H1 (cell line): ENCODE results near the gene TPMT. TPM values are rescaled to one million over a fixed set of nuclear protein-coding genes. Genes with fewer than 3 reads are reported as not detected.

ENCODE experiments used
- BCL11A ChIP-seq, 2 experiments: IDR thresholded peaks; one replicate each; pipeline ENCODE4 v1.6.1; 2011; ENCODE audit warnings: low read depth in 2 of 2, low read length in 2 of 2, mild to moderate bottlenecking in 2 of 2
- BRCA1 ChIP-seq: IDR thresholded peaks from 2 replicates; pipeline ENCODE4 v1.6.1; 2012; ENCODE audit warnings: low read depth, low read length, improper control_type of control experiment
- CBX5 ChIP-seq: fragments of 300-800, 300-1000 bp; sonication (generic); IDR thresholded peaks from 2 replicates; pipeline ENCODE4 v1.7.1; 2016; ENCODE audit warnings: antibody characterized with exemption, low read length, low read depth
- CEBPB ChIP-seq: IDR thresholded peaks from 2 replicates; pipeline ENCODE4 v1.6.1; 2012; ENCODE audit warnings: low read depth, low read length
- EP300 ChIP-seq, 2 experiments: IDR thresholded peaks; 1 replicate in 1 of 2; 2 replicates in 1 of 2; pipeline ENCODE4 v1.6.1; 2011 to 2012; ENCODE audit warnings: low read depth in 2 of 2, low read length in 2 of 2, mild to moderate bottlenecking in 2 of 2, borderline replicate concordance in 1 of 2, inconsistent platforms in 1 of 2, moderate library complexity in 1 of 2
- POLR2A ChIP-seq, 2 experiments: IDR thresholded peaks; 1 replicate in 1 of 2; 2 replicates in 1 of 2; pipeline ENCODE4 v1.6.1; 2011; ENCODE audit warnings: low read depth in 2 of 2, low read length in 2 of 2, mild to moderate bottlenecking in 2 of 2; ENCODE audit errors: control extremely low read depth in 1 of 2
- SP1 ChIP-seq: IDR thresholded peaks from 2 replicates; pipeline ENCODE4 v1.6.1; 2011; ENCODE audit warnings: low read depth, low read length
- TBP ChIP-seq: IDR thresholded peaks from 2 replicates; pipeline ENCODE4 v1.6.1; 2011; ENCODE audit warnings: low read depth, low read length, improper control_type of control experiment
- ZNF274 ChIP-seq: IDR thresholded peaks from 2 replicates; pipeline ENCODE4 v1.7.0; 2012; ENCODE audit warnings: low read length, borderline replicate concordance; ENCODE audit errors: extremely low read depth
- polyA plus RNA-seq, 7 experiments: library from polyadenylated mRNA; depleted of rRNA in 3 of 7; stranded (reverse) in 5 of 7; unstranded in 2 of 7; fragments of >200 nt in 5 of 7; fragments of 200-250 nt in 2 of 7; gene quantifications; 1 replicate in 5 of 7; 2 replicates in 1 of 7; 4 replicates in 1 of 7; pipeline versions ENCODE4 v1.2.1 to v1.2.3, GENCODE V29; 2011 to 2013; ENCODE audit warnings: missing spikeins in 2 of 7, mixed read lengths in 2 of 7
- total RNA-seq: library from RNA; stranded (reverse); fragmentation: NEBNext Ultra II Directional; extraction: Animal tissue kit (Norgen Biotek cat#: 25700); gene quantifications from 2 replicates; pipeline ENCODE4 v1.2.1, GENCODE V29; 2021
- TF ChIP-seq, protein P1 (sequence below): fragments of 300-600 bp; sonication (generic); IDR thresholded peaks from 2 replicates; pipeline ENCODE4 v1.7.1; 2012; ENCODE audit warnings: low read length, moderate library complexity, mild to moderate bottlenecking, inconsistent platforms; ENCODE audit not compliant: insufficient replicate concordance
- TF ChIP-seq, protein P2 (sequence below): IDR thresholded peaks from 2 replicates; pipeline ENCODE4 v1.6.1; 2012; ENCODE audit warnings: low read length, inconsistent platforms

Gene TPMT
- total and polyA plus RNA-seq, 2 of the 8 experiments (the other 6 are each of a cell fraction or from before 2014, with no cell fraction given), result 12.3 to 17.2 TPM

DNA sequence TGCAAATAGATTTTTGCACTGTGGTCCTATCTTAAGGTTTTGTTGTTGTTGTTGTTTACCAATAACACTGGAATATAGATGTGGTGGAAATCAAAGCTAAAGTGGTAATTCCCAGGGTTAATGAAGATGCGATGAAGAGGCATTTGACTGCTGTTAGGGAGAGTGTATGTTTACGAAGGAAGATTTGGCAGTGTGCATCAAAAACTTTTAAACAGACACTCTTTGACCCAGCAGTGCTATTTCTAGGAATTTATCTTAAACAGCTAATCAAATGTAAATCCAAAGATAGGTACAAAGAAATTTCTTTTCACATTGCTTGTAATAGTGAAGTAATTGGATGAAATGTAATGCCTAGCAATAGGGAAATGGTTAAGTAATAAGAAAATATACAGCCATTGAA is 34.3 kb upstream of the TPMT start (continued):
- TF ChIP-seq, protein P1, sequence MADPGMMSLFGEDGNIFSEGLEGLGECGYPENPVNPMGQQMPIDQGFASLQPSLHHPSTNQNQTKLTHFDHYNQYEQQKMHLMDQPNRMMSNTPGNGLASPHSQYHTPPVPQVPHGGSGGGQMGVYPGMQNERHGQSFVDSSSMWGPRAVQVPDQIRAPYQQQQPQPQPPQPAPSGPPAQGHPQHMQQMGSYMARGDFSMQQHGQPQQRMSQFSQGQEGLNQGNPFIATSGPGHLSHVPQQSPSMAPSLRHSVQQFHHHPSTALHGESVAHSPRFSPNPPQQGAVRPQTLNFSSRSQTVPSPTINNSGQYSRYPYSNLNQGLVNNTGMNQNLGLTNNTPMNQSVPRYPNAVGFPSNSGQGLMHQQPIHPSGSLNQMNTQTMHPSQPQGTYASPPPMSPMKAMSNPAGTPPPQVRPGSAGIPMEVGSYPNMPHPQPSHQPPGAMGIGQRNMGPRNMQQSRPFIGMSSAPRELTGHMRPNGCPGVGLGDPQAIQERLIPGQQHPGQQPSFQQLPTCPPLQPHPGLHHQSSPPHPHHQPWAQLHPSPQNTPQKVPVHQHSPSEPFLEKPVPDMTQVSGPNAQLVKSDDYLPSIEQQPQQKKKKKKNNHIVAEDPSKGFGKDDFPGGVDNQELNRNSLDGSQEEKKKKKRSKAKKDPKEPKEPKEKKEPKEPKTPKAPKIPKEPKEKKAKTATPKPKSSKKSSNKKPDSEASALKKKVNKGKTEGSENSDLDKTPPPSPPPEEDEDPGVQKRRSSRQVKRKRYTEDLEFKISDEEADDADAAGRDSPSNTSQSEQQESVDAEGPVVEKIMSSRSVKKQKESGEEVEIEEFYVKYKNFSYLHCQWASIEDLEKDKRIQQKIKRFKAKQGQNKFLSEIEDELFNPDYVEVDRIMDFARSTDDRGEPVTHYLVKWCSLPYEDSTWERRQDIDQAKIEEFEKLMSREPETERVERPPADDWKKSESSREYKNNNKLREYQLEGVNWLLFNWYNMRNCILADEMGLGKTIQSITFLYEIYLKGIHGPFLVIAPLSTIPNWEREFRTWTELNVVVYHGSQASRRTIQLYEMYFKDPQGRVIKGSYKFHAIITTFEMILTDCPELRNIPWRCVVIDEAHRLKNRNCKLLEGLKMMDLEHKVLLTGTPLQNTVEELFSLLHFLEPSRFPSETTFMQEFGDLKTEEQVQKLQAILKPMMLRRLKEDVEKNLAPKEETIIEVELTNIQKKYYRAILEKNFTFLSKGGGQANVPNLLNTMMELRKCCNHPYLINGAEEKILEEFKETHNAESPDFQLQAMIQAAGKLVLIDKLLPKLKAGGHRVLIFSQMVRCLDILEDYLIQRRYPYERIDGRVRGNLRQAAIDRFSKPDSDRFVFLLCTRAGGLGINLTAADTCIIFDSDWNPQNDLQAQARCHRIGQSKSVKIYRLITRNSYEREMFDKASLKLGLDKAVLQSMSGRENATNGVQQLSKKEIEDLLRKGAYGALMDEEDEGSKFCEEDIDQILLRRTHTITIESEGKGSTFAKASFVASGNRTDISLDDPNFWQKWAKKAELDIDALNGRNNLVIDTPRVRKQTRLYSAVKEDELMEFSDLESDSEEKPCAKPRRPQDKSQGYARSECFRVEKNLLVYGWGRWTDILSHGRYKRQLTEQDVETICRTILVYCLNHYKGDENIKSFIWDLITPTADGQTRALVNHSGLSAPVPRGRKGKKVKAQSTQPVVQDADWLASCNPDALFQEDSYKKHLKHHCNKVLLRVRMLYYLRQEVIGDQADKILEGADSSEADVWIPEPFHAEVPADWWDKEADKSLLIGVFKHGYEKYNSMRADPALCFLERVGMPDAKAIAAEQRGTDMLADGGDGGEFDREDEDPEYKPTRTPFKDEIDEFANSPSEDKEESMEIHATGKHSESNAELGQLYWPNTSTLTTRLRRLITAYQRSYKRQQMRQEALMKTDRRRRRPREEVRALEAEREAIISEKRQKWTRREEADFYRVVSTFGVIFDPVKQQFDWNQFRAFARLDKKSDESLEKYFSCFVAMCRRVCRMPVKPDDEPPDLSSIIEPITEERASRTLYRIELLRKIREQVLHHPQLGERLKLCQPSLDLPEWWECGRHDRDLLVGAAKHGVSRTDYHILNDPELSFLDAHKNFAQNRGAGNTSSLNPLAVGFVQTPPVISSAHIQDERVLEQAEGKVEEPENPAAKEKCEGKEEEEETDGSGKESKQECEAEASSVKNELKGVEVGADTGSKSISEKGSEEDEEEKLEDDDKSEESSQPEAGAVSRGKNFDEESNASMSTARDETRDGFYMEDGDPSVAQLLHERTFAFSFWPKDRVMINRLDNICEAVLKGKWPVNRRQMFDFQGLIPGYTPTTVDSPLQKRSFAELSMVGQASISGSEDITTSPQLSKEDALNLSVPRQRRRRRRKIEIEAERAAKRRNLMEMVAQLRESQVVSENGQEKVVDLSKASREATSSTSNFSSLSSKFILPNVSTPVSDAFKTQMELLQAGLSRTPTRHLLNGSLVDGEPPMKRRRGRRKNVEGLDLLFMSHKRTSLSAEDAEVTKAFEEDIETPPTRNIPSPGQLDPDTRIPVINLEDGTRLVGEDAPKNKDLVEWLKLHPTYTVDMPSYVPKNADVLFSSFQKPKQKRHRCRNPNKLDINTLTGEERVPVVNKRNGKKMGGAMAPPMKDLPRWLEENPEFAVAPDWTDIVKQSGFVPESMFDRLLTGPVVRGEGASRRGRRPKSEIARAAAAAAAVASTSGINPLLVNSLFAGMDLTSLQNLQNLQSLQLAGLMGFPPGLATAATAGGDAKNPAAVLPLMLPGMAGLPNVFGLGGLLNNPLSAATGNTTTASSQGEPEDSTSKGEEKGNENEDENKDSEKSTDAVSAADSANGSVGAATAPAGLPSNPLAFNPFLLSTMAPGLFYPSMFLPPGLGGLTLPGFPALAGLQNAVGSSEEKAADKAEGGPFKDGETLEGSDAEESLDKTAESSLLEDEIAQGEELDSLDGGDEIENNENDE, result no peak
- TF ChIP-seq CBX5 (no peak), BRCA1 (no peak), CEBPB (no peak), BCL11A (IDR thresholded peaks at IDR 0.05; ENCODE audit: low read depth in 2 of 2, low read length in 2 of 2) (no peak), POLR2A (IDR thresholded peaks at IDR 0.05; ENCODE audit: control extremely low read depth in 1 of 2, low read depth in 2 of 2, low read length in 2 of 2) (no peak), EP300 (IDR thresholded peaks at IDR 0.05; ENCODE audit: borderline replicate concordance in 1 of 2, low read depth in 2 of 2, low read length in 2 of 2) (no peak), TBP (no peak), ZNF274 (no peak), SP1 (no peak)
- TF ChIP-seq, protein P2, sequence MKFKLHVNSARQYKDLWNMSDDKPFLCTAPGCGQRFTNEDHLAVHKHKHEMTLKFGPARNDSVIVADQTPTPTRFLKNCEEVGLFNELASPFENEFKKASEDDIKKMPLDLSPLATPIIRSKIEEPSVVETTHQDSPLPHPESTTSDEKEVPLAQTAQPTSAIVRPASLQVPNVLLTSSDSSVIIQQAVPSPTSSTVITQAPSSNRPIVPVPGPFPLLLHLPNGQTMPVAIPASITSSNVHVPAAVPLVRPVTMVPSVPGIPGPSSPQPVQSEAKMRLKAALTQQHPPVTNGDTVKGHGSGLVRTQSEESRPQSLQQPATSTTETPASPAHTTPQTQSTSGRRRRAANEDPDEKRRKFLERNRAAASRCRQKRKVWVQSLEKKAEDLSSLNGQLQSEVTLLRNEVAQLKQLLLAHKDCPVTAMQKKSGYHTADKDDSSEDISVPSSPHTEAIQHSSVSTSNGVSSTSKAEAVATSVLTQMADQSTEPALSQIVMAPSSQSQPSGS, result no peak
